HG03378 (cell line): ENCODE data around the gene LIMK1.
"Not testable (repeated sequence)": the region's sequence is repeated elsewhere in the genome, so short reads cannot be mapped to it uniquely, and the experiment has no call there.

Experiments used
- ATAC-seq: cut with Tn5 transposase; IDR thresholded peaks from one replicate; pipeline ENCODE4 v1.9.1; 2021; ENCODE audit warnings: mild to moderate bottlenecking, moderate library complexity; ENCODE audit not compliant: unreplicated experiment

Gene LIMK1

DNA sequence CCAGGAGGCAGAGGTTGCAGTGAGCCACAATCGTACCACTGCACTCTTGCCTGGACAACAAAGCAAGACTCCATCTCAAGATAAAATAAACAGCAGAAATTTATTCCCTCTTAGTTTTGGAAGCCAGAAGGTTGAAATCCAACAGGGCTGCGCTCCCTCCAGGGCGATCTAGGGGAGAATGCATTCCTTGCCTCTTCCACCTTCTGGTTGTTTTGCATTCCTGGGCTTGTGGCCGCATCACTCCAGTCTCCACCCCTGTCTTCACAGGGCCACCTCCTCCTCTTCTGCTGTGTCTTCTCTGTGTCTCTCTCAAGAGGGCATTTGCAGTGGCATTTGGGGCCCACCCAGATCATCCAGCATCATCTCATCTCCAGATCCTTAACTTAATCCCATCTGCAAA, 36.2 kb downstream of the LIMK1 start:
- no peak for ATAC-seq

DNA sequence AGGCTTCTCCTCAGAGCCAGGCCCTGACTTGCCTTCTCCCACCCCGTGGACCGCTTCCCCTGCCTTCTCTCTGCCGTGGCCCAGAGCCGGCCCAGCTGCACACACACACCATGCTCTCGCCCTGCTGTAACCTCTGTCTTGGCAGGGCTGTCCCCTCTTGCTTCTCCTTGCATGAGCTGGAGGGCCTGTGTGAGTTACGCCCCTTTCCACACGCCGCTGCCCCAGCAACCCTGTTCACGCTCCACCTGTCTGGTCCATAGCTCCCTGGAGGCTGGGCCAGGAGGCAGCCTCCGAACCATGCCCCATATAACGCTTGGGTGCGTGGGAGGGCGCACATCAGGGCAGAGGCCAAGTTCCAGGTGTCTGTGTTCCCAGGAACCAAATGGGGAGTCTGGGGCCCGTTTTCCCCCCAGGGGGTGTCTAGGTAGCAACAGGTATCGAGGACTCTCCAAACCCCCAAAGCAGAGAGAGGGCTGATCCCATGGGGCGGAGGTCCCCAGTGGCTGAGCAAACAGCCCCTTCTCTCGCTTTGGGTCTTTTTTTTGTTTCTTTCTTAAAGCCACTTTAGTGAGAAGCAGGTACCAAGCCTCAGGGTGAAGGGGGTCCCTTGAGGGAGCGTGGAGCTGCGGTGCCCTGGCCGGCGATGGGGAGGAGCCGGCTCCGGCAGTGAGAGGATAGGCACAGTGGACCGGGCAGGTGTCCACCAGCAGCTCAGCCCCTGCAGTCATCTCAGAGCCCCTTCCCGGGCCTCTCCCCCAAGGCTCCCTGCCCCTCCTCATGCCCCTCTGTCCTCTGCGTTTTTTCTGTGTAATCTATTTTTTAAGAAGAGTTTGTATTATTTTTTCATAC, 38.0 kb downstream of the LIMK1 start:
- ATAC-seq = no peak

DNA sequence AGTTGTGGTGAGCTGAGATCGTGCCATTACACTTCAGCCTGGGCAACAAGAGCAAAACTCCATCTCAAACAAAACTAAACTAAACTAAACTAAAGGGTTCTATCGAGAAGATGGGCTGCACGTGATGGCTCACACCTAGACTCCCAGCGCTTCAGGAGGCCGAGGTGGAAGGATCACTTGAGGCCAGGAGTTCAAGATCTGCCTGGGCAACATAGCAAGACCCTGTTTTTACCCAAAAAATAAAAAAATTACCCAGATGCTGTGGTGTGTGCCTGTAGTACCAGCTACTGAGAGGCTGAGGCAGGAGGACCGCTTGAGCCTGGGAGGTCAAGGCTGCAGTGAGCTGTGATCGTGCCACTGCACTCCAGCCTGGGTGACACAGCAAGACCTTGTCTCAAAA, 40.3 kb downstream of the LIMK1 start:
- ATAC-seq = not testable (repeated sequence)

DNA sequence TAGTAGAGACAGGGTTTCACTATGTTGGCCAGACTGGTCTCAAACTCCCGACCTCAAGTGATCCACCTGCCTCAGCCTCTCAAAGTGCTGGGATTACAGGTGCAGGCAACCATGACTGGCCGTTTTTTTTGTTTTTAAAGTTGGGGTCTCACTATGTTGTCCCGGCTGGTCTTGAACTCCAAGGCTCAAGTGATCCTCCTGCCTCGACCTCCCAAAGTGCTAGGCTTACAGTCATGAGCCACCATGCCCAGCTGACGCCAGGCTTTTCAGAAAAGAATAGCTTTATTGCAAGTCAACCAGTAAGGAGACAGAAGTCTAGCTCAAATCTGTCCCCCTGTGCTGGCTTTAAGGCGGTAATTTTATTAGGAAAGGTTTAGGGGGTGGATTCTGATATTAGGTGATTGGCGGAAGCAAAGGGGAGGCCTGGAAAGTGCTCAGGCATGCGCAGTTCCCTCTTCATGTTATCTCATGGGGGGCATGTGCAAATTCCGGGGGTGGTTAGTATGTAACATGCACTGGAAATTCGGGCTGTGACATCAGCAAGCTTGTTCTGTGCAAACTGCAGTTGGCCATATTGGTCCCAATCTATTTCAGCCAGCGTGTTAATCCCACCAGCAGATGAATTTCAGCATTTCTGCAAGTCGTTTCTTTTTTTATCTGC, 42.7 kb downstream of the LIMK1 start:
- no peak for ATAC-seq

DNA sequence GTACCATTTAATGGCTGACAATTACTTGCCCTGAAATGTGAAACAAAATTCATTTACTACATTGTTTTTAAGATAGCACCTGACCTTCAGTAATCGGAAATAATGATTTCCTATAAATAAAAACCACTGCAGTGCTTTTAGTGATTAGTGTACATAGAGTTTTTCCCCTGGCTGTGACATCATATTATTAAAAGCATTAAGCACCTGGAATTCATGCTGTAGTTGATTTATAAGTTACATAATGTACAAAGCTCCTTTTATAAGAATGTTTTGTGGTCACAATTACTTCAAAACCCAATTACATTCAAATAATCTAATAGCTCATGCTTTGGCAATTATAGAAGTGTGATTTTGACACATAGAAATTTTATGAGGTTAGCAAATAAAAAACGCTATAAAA, 46.3 kb downstream of the LIMK1 start:
- no peak for ATAC-seq

DNA sequence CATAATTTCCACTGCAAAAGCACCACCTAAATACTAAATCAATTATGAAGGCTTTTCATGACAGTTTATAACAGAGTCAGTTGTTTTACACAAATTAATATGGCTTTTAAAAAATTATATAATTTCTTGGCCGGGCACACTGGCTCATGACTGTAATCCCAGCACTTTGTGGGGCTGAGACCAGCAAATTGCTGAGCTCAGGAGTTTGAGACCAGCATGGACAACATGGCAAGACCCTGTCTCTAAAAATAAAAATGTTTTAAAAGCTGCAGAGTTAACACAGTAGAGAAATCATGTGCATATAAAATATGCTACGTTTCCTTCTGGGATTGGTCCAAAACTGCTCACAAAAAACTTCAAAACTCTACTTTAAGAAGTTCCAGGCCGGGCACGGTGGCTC, 46.9 kb downstream of the LIMK1 start:
- ATAC-seq = no peak

DNA sequence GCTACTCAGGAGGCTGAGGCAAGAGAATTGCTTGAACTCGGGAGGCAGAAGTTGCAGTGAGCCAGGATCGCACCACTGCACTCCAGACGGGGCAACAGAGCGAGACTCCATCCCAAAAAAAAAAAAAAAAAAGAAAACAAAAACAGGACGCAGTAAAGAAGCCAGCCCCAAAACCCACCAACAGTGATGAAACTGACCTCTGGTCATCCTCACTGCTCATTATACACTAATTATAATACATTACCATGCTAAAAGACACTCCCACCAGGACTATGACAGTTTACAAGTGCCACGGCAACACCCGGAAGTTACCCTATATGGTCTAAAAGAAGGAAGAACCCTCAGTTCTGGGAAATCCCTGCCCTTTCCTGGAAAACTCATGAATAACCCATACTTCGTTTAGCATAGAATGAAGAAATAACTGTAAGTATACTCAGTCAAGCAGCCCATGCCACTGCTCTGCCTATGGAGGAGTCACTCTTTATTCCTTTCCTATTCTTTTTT, 50.6 kb downstream of the LIMK1 start:
- ATAC-seq = no peak

DNA sequence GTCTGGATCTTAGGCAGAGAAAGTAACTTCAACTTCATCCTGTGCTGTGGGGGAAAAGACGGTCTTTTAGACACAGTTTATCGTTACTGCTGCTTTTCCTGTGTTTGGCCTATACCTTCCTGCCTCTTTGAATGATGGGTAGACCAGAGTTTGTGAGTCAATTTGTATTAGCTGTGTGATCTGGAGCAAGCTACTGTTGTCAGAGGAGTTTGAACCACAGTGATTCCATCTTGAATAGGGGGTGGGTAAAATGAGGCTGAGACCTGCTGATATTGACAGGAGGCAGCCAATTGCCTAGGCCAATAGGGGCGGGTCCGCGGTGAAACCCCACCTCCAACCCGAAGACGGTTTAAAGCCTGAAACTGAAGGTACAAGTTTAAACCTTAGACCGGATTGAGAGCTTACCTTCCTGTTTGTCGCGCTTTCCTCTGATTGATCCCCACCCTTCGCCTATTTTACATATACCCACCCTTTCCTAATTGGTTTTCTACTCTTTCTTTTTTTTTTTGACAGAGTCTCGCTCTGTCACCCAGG, 54.8 kb downstream of the LIMK1 start:
- ATAC-seq = no peak

DNA sequence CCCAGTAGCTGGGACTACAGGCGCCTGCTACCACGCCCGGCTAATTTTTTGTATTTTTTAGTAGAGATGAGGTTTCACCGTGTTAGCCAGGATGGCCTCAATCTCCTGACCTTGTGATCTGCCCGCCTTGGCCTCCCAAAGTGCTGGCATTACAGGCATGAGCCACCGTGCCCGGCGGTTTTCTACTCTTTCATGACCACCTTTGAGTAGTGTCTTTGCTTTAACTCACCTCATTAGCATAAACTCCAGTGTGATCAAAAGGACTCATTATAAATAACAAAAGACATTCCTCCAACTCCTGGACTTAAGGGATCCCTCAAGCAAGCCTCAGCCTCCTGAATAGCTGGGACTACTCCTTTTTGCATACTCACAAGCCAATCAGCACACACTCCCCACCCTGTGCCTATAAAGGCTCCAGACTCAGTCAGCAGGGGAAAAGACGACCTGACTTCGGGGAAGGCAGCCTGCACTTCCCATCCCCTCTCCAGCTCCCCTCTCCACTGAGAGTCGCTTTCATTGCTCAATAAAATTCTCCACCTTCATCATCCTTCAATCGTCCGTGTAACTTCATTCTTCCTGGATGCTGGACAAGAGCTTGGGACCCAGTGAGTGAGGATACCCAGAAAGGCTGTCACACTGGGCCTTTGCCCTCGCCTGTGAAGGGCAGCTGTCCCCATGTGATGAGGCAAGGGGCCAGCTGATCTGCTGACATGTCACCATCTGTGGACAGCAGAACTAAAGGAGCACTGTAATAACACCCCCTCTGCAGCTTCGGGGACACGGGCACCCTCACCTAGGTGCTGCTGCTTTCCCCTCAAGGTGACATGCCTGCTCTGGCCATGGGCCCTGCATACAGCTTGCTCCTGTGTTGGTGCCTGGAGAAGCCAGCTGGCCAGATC, 55.6 kb downstream of the LIMK1 start:
- ATAC-seq = no peak

DNA sequence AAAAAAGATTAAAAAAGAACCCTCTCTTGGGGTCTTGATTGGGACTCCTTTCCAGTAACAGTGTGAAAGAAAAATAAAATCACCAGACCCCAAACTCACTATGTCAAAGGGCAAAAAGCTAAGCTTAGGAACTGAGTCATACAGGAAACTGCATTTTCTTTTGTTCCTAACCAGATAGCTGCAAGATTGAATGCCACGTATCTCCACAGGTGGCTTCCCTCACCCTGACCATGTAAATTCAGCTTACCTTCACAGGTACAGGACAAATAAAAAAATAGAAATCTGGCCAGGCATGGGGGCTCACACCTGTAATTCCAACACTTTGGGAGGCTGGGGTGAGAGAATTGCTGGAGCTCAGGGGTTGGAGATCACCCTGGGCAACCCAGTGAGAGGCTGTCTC, 58.1 kb downstream of the LIMK1 start:
- ATAC-seq = no peak

DNA sequence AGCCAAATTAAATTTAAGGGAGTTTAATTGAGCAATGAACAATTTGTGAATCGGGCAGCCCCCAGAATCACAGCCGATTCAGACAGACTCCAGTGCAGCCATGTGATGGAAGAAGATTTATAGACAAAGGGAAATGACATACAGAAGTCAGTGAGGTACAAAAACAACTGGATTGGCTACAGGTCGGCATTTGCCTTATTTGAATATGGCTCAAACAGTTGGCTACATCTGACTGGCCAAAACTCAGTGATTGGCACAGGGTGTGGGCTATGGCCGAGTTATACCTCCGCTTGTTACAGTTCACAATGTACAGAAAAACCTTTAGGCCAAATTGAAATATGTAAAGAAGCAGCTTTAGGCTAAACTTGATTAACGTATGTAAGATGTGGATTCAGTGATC, 59.8 kb downstream of the LIMK1 start:
- ATAC-seq = no peak

DNA sequence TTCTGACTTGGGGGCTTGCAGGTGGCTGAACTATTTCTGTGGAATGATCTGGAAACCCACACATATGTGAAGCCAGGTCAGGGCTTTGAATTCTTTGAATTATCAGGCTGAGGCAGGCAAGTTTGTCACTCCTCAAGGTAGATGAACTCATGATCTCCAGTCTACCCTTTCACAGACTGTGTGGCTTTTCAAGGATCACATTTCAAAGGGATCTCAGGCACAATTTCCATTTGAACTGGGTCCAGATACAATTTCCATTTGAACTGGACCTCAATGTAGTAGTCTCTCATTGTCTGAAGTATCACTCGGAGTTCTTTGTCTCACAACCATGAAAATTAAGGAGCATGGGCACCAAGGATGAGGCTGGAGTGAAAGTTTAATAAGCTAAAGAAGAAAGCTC, 64.9 kb downstream of the LIMK1 start:
- ATAC-seq = no peak

DNA sequence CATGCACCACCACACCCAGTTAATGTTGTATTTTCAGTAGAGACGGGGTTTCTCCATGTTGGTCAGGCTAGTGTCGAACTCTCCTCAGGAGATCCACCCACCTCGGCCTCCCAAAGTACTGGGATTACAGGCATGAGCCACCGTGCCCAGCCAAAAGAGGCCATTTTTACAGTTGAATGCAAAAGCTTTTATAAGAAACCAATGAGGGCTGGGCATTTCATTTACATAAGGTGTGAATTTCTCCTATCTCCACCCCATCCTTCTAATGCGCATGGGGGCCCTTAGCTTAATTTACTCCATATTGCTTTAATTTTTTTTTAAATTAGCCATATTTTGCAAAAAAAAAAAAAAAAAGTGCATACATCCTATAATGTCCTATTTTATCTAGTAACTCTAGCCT, 65.5 kb downstream of the LIMK1 start:
- no peak for ATAC-seq

DNA sequence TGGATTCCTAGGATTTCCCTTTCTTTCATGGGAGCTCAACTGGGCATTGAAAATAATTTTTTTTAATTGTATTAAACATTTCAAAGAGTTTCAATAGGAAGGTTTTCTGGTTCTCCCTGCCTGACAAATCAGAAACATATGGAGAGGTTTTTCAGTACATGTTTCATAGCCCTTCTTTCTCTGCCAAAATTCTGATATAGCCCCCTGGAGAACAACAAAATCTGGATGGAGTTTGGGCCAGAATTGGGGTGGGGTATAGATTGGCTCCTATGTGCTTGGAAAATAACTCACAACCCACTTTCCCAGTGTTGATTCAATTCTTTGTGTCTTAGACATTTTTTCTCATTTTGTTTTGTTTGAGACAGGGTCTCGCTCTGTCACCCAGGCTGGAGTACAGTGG, 66.0 kb downstream of the LIMK1 start:
- no peak for ATAC-seq

DNA sequence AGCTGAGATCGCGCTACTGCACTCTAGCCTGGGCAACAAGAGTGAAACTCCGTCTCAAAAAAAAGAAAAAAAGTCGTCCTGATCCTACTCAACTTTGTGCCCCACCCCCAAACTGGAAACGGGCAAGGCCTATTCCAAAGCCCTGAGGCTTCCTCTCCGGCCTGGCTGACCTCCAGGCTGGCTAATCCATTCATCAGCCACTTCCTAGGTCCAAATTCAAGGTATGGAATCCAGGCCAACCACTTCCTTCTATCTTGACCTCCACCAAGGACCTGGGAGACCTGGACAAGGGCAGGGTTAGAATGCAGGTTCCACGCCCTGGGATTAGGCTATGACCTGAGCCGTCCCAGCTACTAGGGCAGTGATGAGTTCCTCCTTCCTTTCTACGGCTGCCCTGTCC, 70.1 kb downstream of the LIMK1 start:
- ATAC-seq = no peak

DNA sequence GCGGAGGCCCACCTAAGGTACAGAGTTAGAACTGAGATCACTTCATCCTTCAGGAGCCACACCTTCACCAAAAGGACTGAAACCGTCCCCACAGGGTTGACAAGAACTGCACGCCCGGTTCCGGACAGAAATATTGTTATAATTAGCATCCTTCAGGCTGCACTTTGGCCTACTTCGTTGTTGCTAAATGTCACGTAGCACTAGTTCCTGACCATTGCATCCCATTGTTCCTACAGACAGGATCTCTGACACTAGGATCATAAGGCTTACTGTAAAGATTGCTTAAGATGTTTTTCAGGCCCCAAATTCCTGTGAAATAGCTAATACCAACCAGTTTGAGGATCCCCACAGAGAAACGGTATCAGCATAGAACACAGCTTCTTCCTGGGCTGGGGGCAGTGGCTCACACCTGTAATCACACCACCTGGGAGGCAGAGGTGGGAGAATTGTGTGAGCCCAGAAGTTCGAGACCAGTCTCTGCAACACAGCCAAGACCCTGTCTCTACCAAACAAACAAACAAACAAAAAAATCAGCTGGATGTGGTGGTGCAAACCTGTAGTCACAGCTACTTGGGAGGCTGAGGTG, 72.3 kb downstream of the LIMK1 start:
- no peak for ATAC-seq

DNA sequence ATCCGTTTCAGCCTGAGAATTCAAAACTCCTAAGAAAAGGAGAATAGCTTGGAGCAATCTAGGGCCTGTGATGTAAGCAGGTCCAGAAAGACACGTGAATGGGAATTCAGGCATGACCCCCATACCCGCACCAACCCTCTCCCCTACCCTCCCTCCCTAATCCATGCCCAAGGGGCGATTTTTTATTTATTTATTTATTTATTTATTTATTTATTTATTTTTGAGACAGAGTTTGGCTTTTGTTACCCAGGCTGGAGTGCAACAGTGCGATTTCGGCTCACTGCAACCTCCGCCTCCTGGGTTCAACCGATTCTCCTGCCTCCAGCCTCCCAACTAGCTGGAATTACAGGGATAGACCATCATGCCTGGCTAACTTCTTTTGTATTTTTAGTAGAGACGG, 74.0 kb downstream of the LIMK1 start:
- ATAC-seq = no peak

DNA sequence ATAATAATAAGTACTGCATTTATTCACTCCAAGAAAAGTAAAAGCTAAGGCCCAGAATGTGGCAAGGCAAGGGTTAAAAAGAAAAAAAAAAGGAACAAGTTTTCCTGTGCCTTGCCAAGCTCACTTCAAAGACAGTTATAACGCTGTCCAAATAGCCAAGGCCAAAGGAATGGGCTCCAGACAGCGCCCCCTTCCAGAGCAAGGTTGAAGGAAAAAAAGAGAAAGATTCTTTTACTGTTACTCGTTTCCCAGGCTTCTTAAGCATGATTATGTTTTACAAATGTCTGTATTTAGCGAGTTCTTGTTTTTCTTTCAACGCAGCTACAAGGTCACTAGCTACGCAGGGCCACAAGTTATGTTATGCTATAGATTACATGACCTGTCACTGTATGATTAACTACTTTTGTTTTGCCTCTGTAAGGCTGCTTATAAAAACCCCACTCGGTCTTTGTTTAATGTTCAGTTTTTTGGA, 81.4 kb downstream of the LIMK1 start:
- no peak for ATAC-seq

DNA sequence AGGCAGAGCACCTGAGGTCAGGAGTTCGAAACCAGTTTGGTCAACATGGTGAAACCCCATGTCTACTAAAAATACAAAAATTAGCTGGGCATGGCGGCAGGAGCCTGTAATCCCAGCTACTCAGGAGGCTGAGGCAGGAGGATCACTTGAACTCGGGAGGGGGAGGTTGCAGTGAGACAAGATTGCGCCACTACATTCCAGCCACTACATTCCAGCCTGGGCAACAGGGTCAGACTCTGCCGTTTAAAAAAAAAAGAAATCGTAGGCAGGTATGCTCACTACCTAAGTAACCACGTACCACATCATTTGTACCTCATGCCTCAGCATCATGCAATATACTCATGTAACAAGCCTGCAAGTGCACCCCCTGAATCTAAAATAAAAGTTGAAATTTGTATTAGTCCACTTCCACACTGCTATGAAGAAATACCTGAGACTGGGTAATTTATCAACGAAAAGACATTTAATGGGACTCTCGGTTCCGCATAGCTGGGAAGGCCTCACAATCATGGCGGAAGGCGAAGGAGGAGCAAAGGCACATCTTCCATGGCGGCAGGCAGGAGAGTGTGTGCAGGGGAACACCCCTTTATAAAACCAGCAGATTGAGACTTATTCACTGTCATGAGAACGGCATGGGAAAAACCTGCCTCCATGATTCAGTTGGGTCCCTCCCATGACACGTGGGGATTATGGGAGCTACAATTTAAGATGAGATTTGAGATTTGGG, 82.4 kb downstream of the LIMK1 start:
- no peak for ATAC-seq

DNA sequence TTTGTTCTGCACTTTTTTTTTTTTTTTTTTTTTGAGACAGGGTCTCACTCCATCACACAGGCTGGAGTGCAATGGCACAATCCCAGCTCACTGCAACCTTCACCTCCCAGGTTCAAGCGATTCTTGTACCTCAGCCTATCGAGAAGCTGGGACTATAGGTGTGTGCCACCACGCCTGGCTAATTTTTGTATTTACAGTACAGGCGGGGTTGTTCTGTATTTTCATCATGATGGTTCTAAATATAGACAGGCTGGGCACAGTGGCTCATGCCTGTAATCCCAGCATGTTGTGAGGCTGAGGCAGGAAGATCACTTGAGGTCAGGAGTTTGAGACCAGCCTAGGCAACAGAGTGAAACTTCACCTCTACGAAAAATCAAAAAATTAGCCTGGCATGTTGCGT, 83.7 kb downstream of the LIMK1 start:
- not testable (repeated sequence) for ATAC-seq
